ENCODE data around the gene WDR76. TPM values are rescaled to one million over a fixed set of nuclear protein-coding genes. Genes with fewer than 3 reads are reported as not detected.

WDR76 gene
- total RNA-seq, 1 donor from 2014 or later = 3.8 TPM

DNA sequence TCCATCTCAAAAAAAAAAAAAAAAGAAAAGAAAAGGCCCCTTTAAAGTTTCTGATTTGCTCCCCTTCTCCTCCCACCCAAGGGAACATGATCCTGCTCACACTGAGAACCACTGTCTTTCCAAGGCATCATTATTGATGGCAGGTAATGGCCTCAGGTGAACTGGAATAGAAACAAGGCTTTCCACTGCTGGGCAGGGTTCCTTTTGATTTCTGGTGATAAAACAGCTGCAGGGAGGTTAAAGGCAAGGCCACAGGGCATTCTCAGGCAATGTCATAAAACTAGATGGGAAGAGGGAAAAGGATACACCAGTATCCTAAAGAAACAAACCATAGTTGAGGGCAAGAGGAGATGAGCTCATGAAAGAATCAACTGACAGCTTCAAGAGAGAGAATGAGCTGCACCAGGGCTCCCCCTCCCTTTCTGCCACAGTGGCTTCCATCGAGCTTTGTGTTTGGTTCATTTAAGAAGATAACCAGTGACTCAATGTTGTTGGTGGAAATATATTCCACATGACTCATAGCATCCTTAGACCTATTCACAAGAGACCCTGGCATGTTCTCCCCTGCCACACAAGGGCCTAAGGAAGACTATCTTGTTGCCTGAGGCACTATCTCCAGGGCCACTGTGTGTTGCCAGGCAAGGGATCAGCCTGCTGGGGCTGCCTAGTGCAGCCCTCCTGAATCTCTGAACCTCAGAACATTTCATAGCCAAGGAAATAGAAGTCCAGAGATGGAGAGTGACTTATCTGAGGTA, 86.4 kb downstream of the WDR76 start:
- DNase-seq (ENCODE audit: low read depth) = peak; percentile 100

DNA sequence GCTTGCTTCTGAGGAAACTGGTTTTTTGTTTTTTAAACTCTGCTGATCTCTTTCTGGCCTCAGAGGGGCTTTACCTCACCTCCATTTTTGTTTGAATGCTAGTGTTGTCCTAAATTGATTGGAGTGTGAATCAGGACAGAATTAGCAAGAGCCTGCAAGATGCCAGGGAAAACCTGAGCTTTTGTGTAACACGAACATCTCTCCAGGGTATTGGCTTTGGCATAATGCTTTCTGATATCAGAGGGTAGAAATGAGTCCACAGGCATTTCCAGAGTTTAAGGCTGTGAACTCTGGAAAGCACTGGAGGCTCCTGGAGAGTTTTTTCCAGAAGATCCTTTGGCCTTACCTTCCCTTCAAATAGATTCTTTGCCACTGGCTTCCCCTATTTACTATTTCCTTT, 87.1 kb downstream of the WDR76 start:
- peak; percentile 15 for DNase-seq (ENCODE audit: low read depth)

DNA sequence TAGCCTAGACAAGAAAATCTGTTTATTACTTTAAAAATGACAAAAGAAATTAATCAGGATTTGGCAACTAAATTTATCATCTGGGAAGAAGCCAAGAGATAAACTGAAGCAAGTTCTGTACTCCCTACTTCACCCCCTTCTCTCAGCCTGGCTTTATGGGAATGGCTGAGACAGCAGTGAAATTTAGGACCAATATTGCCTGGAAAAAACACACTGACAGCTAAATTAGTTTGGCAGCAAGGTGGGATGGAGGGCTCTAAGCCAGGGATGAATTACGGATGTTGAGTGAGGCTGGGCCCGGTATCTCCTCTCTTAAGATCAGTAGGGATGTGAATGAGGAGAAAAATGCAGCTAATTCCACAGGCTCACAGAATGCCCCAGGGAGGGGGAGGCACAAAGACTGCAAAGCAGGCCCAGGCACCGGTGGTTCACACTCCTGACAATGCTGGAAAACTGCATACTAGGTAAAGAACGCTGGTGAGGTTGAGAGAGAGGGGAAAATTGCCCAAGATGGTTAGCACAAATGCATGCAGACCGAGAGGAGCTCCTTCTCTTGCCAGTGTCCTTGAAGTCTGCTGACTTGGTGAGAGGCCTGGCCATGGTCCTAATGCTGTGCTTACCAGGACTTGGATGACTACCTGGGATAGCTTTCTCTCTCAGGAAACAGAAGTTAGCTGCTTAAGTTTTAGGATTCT, 89.0 kb downstream of the WDR76 start:
- DNase-seq (ENCODE audit: low read depth) = no peak

DNA sequence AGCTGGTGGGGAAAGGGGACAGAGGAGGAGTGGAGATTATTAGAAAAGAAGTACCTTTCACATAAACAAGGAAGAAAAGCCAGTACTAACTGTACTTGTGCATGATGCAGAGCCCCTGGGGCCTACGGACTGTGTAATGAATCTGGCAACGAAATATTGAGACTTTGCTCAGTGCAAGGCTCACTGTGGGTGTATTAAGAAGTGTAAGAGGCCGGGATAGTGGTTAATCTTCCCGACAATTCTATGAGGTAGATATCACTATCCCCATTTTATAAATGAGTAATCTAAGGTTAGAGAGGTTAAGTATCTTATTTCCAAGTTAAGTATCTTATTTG, 89.5 kb downstream of the WDR76 start:
- DNase-seq (ENCODE audit: low read depth) = no peak

Other genes starting within 250 kb of the WDR76 start
- 9.6 and 43.3 TPM in 2 replicates for gene PPIP5K1, start 236.8 kb upstream of the WDR76 start, total RNA-seq
- 0.10 and 1.9 TPM in 2 replicates for gene CKMT1B, start 233.0 kb upstream of the WDR76 start, total RNA-seq
- gene STRC, start 208.2 kb upstream of the WDR76 start, total RNA-seq = 0.05 TPM in 1 of 2 replicates, not detected in the other
- gene CATSPER2, start 178.2 kb upstream of the WDR76 start, total RNA-seq = 0.52 and 0.60 TPM in 2 replicates
- 0.35 TPM in 1 of 2 replicates, not detected in the other for gene CKMT1A, start 133.1 kb upstream of the WDR76 start, total RNA-seq
- gene PDIA3, start 80.6 kb upstream of the WDR76 start, total RNA-seq = 129 and 275 TPM in 2 replicates
- gene ELL3, start 50.0 kb upstream of the WDR76 start, total RNA-seq = 5.9 and 11.6 TPM in 2 replicates
- 765 and 780 TPM in 2 replicates for gene SERF2, start 34.7 kb upstream of the WDR76 start, total RNA-seq
- 0.05 TPM in 1 of 2 replicates, not detected in the other for gene SERINC4, start 26.8 kb upstream of the WDR76 start, total RNA-seq
- gene HYPK, start 26.4 kb upstream of the WDR76 start, total RNA-seq = 3.0 and 4.0 TPM in 2 replicates
- gene MFAP1, start 2.3 kb upstream of the WDR76 start, total RNA-seq = 34.7 and 54.1 TPM in 2 replicates

Data from renal cortical epithelial cell (primary cell).